H9 (cell line): ENCODE results near the gene CHIT1. TPM values are rescaled to one million over a fixed set of nuclear protein-coding genes. Genes with fewer than 3 reads are reported as not detected.
A peak's percentile ranks its signal among the peaks of the same experiment; 100 is the strongest.

ENCODE experiments used
- DNase-seq: peaks from one replicate; pipeline ENCODE4 v3.0.0-alpha.2; 2017
- H2AFZ ChIP-seq: one replicate; pipeline ENCODE4 v1.6.1; 2013; ENCODE audit warnings: mild to moderate bottlenecking, low read length, control low read depth, moderate library complexity
- H2AK5ac ChIP-seq: 2 replicates; pipeline ENCODE4 v1.6.1; 2013; ENCODE audit warnings: low read length, control low read depth, mixed read lengths; ENCODE audit not compliant: insufficient read length
- H2BK120ac ChIP-seq: one replicate; pipeline ENCODE4 v1.6.1; 2013; ENCODE audit warnings: low read depth, mild to moderate bottlenecking, low read length, control low read depth, inconsistent platforms; ENCODE audit not compliant: poor library complexity, severe bottlenecking
- H2BK12ac ChIP-seq: 2 replicates; pipeline ENCODE4 v1.6.1; 2013; ENCODE audit warnings: low read length, control low read depth, mixed read lengths, low read depth; ENCODE audit not compliant: insufficient read length
- H2BK15ac ChIP-seq: 2 replicates; pipeline ENCODE4 v1.6.1; 2013; ENCODE audit warnings: low read depth, low read length, control low read depth
- H2BK20ac ChIP-seq: one replicate; pipeline ENCODE4 v1.6.1; 2013; ENCODE audit warnings: low read depth, mild to moderate bottlenecking, low read length, control low read depth, inconsistent platforms; ENCODE audit not compliant: poor library complexity, severe bottlenecking
- H2BK5ac ChIP-seq: 2 replicates; pipeline ENCODE4 v1.6.1; 2013; ENCODE audit warnings: low read length, control low read depth, mixed read lengths; ENCODE audit not compliant: insufficient read length
- H3K14ac ChIP-seq: 2 replicates; pipeline ENCODE4 v1.6.1; 2013; ENCODE audit warnings: low read length, control low read depth; ENCODE audit not compliant: insufficient read depth
- H3K18ac ChIP-seq: 2 replicates; pipeline ENCODE4 v1.6.1; 2013; ENCODE audit warnings: low read depth, mild to moderate bottlenecking, mixed read lengths, low read length, control low read depth; ENCODE audit not compliant: insufficient read length
- H3K23ac ChIP-seq: 2 replicates; pipeline ENCODE4 v1.6.1; 2013; ENCODE audit warnings: low read length, control low read depth, mixed read lengths, low read depth; ENCODE audit not compliant: insufficient read length
- H3K23me2 ChIP-seq: 2 replicates; pipeline ENCODE4 v1.6.1; 2013; ENCODE audit warnings: low read depth, mild to moderate bottlenecking, mixed read lengths, low read length, control low read depth; ENCODE audit not compliant: insufficient read length, poor library complexity, severe bottlenecking
- H3K27ac ChIP-seq: 2 replicates; pipeline ENCODE4 v1.5.1; 2013; ENCODE audit warnings: low read length, control low read depth, mixed read lengths, low read depth; ENCODE audit not compliant: insufficient read length
- H3K27me3 ChIP-seq: 2 replicates; pipeline ENCODE4 v1.6.1; 2013; ENCODE audit warnings: low read length, control low read depth, inconsistent platforms; ENCODE audit not compliant: insufficient read depth
- H3K4ac ChIP-seq: 2 replicates; pipeline ENCODE4 v1.6.1; 2013; ENCODE audit warnings: low read depth, mild to moderate bottlenecking, control low read depth, inconsistent platforms, low read length, moderate library complexity
- H3K4me1 ChIP-seq: 2 replicates; pipeline ENCODE4 v1.6.1; 2013; ENCODE audit warnings: low read length, control low read depth, inconsistent platforms; ENCODE audit not compliant: insufficient read depth
- H3K4me2 ChIP-seq: 2 replicates; pipeline ENCODE4 v1.6.1; 2013; ENCODE audit warnings: low read length, control low read depth, mixed read lengths; ENCODE audit not compliant: insufficient read length, insufficient read depth
- H3K56ac ChIP-seq: 2 replicates; pipeline ENCODE4 v1.6.1; 2013; ENCODE audit warnings: low read depth, mild to moderate bottlenecking, mixed read lengths, low read length, control low read depth; ENCODE audit not compliant: insufficient read length
- H3K79me1 ChIP-seq: 2 replicates; pipeline ENCODE4 v1.6.1; 2013; ENCODE audit warnings: low read depth, mild to moderate bottlenecking, moderate library complexity, low read length, control low read depth, inconsistent platforms; ENCODE audit not compliant: insufficient read depth, poor library complexity, severe bottlenecking
- H3K79me2 ChIP-seq: 2 replicates; pipeline ENCODE4 v1.6.1; 2013; ENCODE audit warnings: low read length, control low read depth, inconsistent platforms; ENCODE audit not compliant: insufficient read depth
- H3K9ac ChIP-seq: 2 replicates; pipeline ENCODE4 v1.6.1; 2013; ENCODE audit warnings: low read length, control low read depth, mixed read lengths; ENCODE audit not compliant: insufficient read length; ENCODE audit errors: extremely low read depth
- H3K9me3 ChIP-seq: one replicate; pipeline ENCODE4 v1.6.1; 2013; ENCODE audit warnings: low read depth, low read length, inconsistent platforms; ENCODE audit not compliant: control insufficient read depth
- H3T11ph ChIP-seq: one replicate; pipeline ENCODE4 v1.6.1; 2013; ENCODE audit warnings: mild to moderate bottlenecking, low read length, control low read depth, inconsistent platforms
- H4K20me1 ChIP-seq: one replicate; pipeline ENCODE4 v1.6.1; 2013; ENCODE audit not compliant: control insufficient read depth, insufficient read length, insufficient read depth
- H4K5ac ChIP-seq: 2 replicates; pipeline ENCODE4 v1.6.1; 2013; ENCODE audit warnings: low read depth, mild to moderate bottlenecking, mixed read lengths, low read length, control low read depth; ENCODE audit not compliant: insufficient read length
- H4K8ac ChIP-seq: replicated peaks from 2 replicates; pipeline ENCODE4 v1.6.1; 2013; ENCODE audit warnings: low read length, control low read depth, mixed read lengths, low read depth; ENCODE audit not compliant: insufficient read length
- H4K91ac ChIP-seq: 2 replicates; pipeline ENCODE4 v1.6.1; 2013; ENCODE audit warnings: low read depth, mild to moderate bottlenecking, moderate library complexity, mixed read lengths, low read length, control low read depth; ENCODE audit not compliant: insufficient read length
- H3K27ac Mint-ChIP-seq, 3 experiments: 2 replicates in 2 of 3; 3 replicates in 1 of 3; pipeline ENCODE4 v1.8.0; 2020 to 2021; ENCODE audit warnings: mixed read lengths in 3 of 3, mild to moderate bottlenecking in 1 of 3, moderate library complexity in 1 of 3
- H3K27me3 Mint-ChIP-seq: 2 replicates; pipeline ENCODE4 v1.8.0; 2021; ENCODE audit warnings: low read depth, mild to moderate bottlenecking, moderate library complexity, mixed read lengths
- H3K36me3 Mint-ChIP-seq, 3 experiments: 2 replicates in 2 of 3; 3 replicates in 1 of 3; pipeline ENCODE4 v1.8.0; 2020 to 2021; ENCODE audit warnings: low read depth in 3 of 3, mixed read lengths in 3 of 3; ENCODE audit not compliant: insufficient read depth in 1 of 3
- H3K4me1 Mint-ChIP-seq, 2 experiments: 2 replicates each; pipeline ENCODE4 v1.8.0; 2020; ENCODE audit warnings: mixed read lengths in 2 of 2
- H3K4me3 Mint-ChIP-seq, 2 experiments: 2 replicates in 1 of 2; 3 replicates in 1 of 2; pipeline ENCODE4 v1.8.0; 2020 to 2021; ENCODE audit warnings: mild to moderate bottlenecking in 2 of 2, mixed read lengths in 2 of 2, moderate library complexity in 1 of 2
- H3K9me3 Mint-ChIP-seq, 2 experiments: 2 replicates in 1 of 2; 3 replicates in 1 of 2; pipeline ENCODE4 v1.8.0; 2020; ENCODE audit warnings: mild to moderate bottlenecking in 2 of 2, mixed read lengths in 2 of 2, moderate library complexity in 1 of 2
- CTCF ChIP-seq: fragments of 200-600 bp; sonication (generic); conservative IDR thresholded peaks from 3 replicates; pipeline ENCODE4 v1.8.0; 2021; ENCODE audit warnings: antibody characterized with exemption, mild to moderate bottlenecking
- WGBS: extraction: QIAGEN DNeasy Blood & Tissue Kit; methylation state at CpG from one replicate; pipeline ENCODE4 v1.1.7; 2013; ENCODE audit warnings: missing lambda C conversion rate, low lambda C conversion rate, mixed read lengths; ENCODE audit not compliant: insufficient read length; ENCODE audit errors: extremely low coverage; 5-methylcytosine and 5-hydroxymethylcytosine counted together
- total RNA-seq: library from RNA; stranded (reverse); gene quantifications from 2 replicates; pipeline ENCODE4 v1.2.1, GENCODE V29; 2021

Gene CHIT1
- total RNA-seq, 1 experiment from 2014 or later, result not detected

DNA sequence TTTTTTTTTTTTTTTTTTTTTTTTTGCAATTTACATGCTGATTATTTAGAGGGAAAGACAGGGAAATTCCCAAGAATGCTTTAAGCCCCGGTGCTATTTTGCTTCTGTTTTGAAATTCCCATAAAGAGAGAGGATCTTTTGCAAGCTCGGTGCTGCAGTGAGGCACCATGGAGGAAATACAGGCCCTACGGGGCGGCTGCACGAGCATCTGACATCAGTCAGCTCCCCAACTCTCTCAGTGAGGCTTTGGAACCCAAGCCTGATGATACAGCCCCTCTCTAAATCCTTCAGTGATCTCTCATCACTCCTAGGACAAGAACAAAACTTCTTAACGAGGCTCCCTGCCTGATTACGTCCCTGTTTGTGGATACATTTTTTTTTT lies 42.2 kb downstream of the CHIT1 start:
- Histone ChIP-seq H2BK20ac (no peak overlapping the region), H3K9ac (no peak overlapping the region), H3K27ac (no peak overlapping the region), H3K23me2 (peaks cover 3% of the 10 kb centered on the region), H3K23ac (no peak overlapping the region), H2BK15ac (no peak overlapping the region), H3K4ac (no peak overlapping the region), H2AK5ac (no peak overlapping the region), H2BK12ac (no peak overlapping the region), H3T11ph (no peak overlapping the region), H2BK5ac (no peak overlapping the region), H2AFZ (no peak overlapping the region), H4K8ac (no peak overlapping the region), H3K4me2 (no peak overlapping the region), H3K79me2 (no peaks in the 10 kb centered on the region), H3K27me3 (no peaks in the 10 kb centered on the region), H3K18ac (no peak overlapping the region), H4K20me1 (no peaks in the 10 kb centered on the region), H3K79me1 (no peaks in the 10 kb centered on the region), H3K56ac (no peak overlapping the region), H3K4me1 (peaks cover 6% of the 10 kb centered on the region; the same call in 1 of the 2 replicates), H3K14ac (no peak overlapping the region), H2BK120ac (no peak overlapping the region), H4K91ac (no peak overlapping the region), H3K9me3 (no peaks in the 10 kb centered on the region), H4K5ac (no peak overlapping the region)
- H3K27ac Mint-ChIP-seq, result peak overlapping the region in 1 of 3 experiments; percentile 50; a peak in 2 of 7 replicates
- no peak for DNase-seq
- H3K27me3 Mint-ChIP-seq, result no peaks in the 10 kb centered on the region; the same call in 1 of the 2 replicates
- H3K36me3 Mint-ChIP-seq, result no peaks in the 10 kb centered on the region
- H3K4me1 Mint-ChIP-seq, result peaks cover 29 to 36% of the 10 kb centered on the region in 2 experiments
- H3K9me3 Mint-ChIP-seq, result no peaks in the 10 kb centered on the region; a peak in 2 of 5 replicates
- peak overlapping the region in 1 of 2 experiments; percentile 24; a peak in 1 of 5 replicates for H3K4me3 Mint-ChIP-seq
- no peak for TF ChIP-seq CTCF
- no CpG with 5 or more reads among the region's 7 CpGs for WGBS
